BLaER1 (cell line): ENCODE measurements around the gene ERCC8.
"Not testable (repeated sequence)": the region's sequence is repeated elsewhere in the genome, so short reads cannot be mapped to it uniquely, and the experiment has no call there.

ENCODE experiments used
- H3K27ac ChIP-seq: shearing (Covaris generic); formaldehyde crosslinking; 2 replicates; pipeline ENCODE4 v1.8.1; 2022
- H3K27me3 ChIP-seq: shearing (Covaris generic); formaldehyde crosslinking; 2 replicates; pipeline ENCODE4 v1.8.1; 2022
- H3K36me3 ChIP-seq: shearing (Covaris generic); formaldehyde crosslinking; 2 replicates; pipeline ENCODE4 v1.8.1; 2022
- H3K4me1 ChIP-seq: shearing (Covaris generic); formaldehyde crosslinking; 2 replicates; pipeline ENCODE4 v1.8.1; 2022
- H3K4me2 ChIP-seq: shearing (Covaris generic); formaldehyde crosslinking; 2 replicates; pipeline ENCODE4 v1.8.1; 2022
- H3K4me3 ChIP-seq: shearing (Covaris generic); formaldehyde crosslinking; 2 replicates; pipeline ENCODE4 v1.8.1; 2022
- H3K9ac ChIP-seq: shearing (Covaris generic); formaldehyde crosslinking; 2 replicates; pipeline ENCODE4 v1.8.1; 2022
- H3K9me3 ChIP-seq: shearing (Covaris generic); formaldehyde crosslinking; 2 replicates; pipeline ENCODE4 v1.8.1; 2022
- H4K20me1 ChIP-seq: shearing (Covaris generic); formaldehyde crosslinking; 2 replicates; pipeline ENCODE4 v1.8.1; 2022
- Cebpa-rat ChIP-seq: shearing (Covaris generic); IDR thresholded peaks from 2 replicates; pipeline ENCODE4 v1.8.1; 2022

The ERCC8 gene

GRCh38 chr5:60944904-60945812 lies at the start of gene ERCC8, which contains the start of gene NDUFAF2:
TSS of gene ERCC8 (minus strand) at chr5:60945070. CDS start at chr5:60945008, 62 bp downstream.
TSS of gene NDUFAF2 (plus strand) at chr5:60945205. CDS start at chr5:60945256, 51 bp downstream.
- Histone ChIP-seq H3K27me3 (no peaks in the 10 kb centered on the region), H3K9me3 (peaks cover 16% of the 10 kb centered on the region), H3K4me3 (peak within 1 kb of the TSS; percentile 80), H4K20me1 (no peaks in the 10 kb centered on the region), H3K4me2 (peak within 1 kb of the TSS; percentile 90), H3K9ac (peak within 1 kb of the TSS; percentile 82), H3K27ac (peak within 1 kb of the TSS; percentile 70), H3K4me1 (peaks cover 23% of the 10 kb centered on the region), H3K36me3 (peaks cover 13% of the 10 kb centered on the region)
- no peak for TF ChIP-seq Cebpa-rat

- H3K9me3 ChIP-seq: peaks cover 69% of the 10 kb centered on the region
- H3K4me1 ChIP-seq: no peaks in the 10 kb centered on the region
These were observed 49.2 kb upstream of the ERCC8 start for GRCh38 chr5:60993875-60994571.

GRCh38 chr5:60993425-60993824 lies 48.6 kb upstream of the ERCC8 start:
- no peak overlapping the region for H3K4me2 ChIP-seq
- no peak for TF ChIP-seq Cebpa-rat
- H3K27me3 ChIP-seq: no peaks in the 10 kb centered on the region
- peaks cover 40% of the 10 kb centered on the region for H3K36me3 ChIP-seq
- peak overlapping the region; percentile 38; the same call in 1 of the 2 replicates for H3K4me3 ChIP-seq
- no peak overlapping the region for H3K9ac ChIP-seq
- H3K27ac ChIP-seq: no peak overlapping the region
- H3K4me1 ChIP-seq: no peaks in the 10 kb centered on the region
- peaks cover 75% of the 10 kb centered on the region for H3K9me3 ChIP-seq
- H4K20me1 ChIP-seq: peaks cover 8% of the 10 kb centered on the region; the same call in 1 of the 2 replicates

More at GRCh38 chr5:60993875-60994571, 49.2 kb upstream of the ERCC8 start:
- no peak overlapping the region for H3K4me2 ChIP-seq
- no peak overlapping the region for H3K9ac ChIP-seq
- H3K4me3 ChIP-seq: peak overlapping the region; percentile 38; the same call in 1 of the 2 replicates
- no peak for TF ChIP-seq Cebpa-rat
- H3K36me3 ChIP-seq: peaks cover 40% of the 10 kb centered on the region
- no peak overlapping the region for H3K27ac ChIP-seq
- H4K20me1 ChIP-seq: peaks cover 8% of the 10 kb centered on the region; the same call in 1 of the 2 replicates
- no peaks in the 10 kb centered on the region for H3K27me3 ChIP-seq

- no peak for TF ChIP-seq Cebpa-rat
- no peak overlapping the region for H3K9ac ChIP-seq
- H3K9me3 ChIP-seq: peaks cover 78% of the 10 kb centered on the region
- peak overlapping the region; percentile 38 for H3K4me3 ChIP-seq
- no peaks in the 10 kb centered on the region for H3K27me3 ChIP-seq
- H3K27ac ChIP-seq: no peak overlapping the region
- H4K20me1 ChIP-seq: peaks cover 8% of the 10 kb centered on the region; the same call in 1 of the 2 replicates
- no peak overlapping the region for H3K4me2 ChIP-seq
- H3K4me1 ChIP-seq: peaks cover 1% of the 10 kb centered on the region
- peaks cover 40% of the 10 kb centered on the region for H3K36me3 ChIP-seq
These were observed 48.0 kb upstream of the ERCC8 start for GRCh38 chr5:60992871-60993270.

- H3K4me2 ChIP-seq: no peak overlapping the region
- peaks cover 30% of the 10 kb centered on the region for H3K36me3 ChIP-seq
- no peak overlapping the region for H3K9ac ChIP-seq
- H4K20me1 ChIP-seq: no peaks in the 10 kb centered on the region
- H3K27ac ChIP-seq: no peak overlapping the region
- no peak overlapping the region for H3K4me3 ChIP-seq
- H3K4me1 ChIP-seq: peaks cover 7% of the 10 kb centered on the region
- H3K27me3 ChIP-seq: no peaks in the 10 kb centered on the region
- no peak for TF ChIP-seq Cebpa-rat
- H3K9me3 ChIP-seq: peaks cover 89% of the 10 kb centered on the region
These were observed 44.9 kb upstream of the ERCC8 start for GRCh38 chr5:60989790-60990189.

- Histone ChIP-seq H3K36me3 (peaks cover 21% of the 10 kb centered on the region; the same call in 1 of the 2 replicates), H3K9me3 (peaks cover 43% of the 10 kb centered on the region)
- not testable (repeated sequence) for H3K4me2 ChIP-seq, H3K27ac ChIP-seq, H3K4me1 ChIP-seq, H3K27me3 ChIP-seq, H3K9ac ChIP-seq, H4K20me1 ChIP-seq, H3K4me3 ChIP-seq
These were observed 37.3 kb upstream of the ERCC8 start for GRCh38 chr5:60982127-60982526.

GRCh38 chr5:60980511-60980910 lies 35.6 kb upstream of the ERCC8 start:
- Histone ChIP-seq H3K4me2 (no peak overlapping the region), H3K4me1 (no peaks in the 10 kb centered on the region), H3K9ac (no peak overlapping the region), H4K20me1 (no peaks in the 10 kb centered on the region), H3K9me3 (peaks cover 27% of the 10 kb centered on the region), H3K27ac (no peak overlapping the region), H3K4me3 (no peak overlapping the region), H3K27me3 (no peaks in the 10 kb centered on the region), H3K36me3 (peaks cover 19% of the 10 kb centered on the region; the same call in 1 of the 2 replicates)
- no peak for TF ChIP-seq Cebpa-rat

- TF ChIP-seq Cebpa-rat: no peak
- Histone ChIP-seq H3K9ac (no peak overlapping the region), H3K4me1 (no peaks in the 10 kb centered on the region), H4K20me1 (0 out of 2 replicates have a peak, but pooled peaks cover 8% of the 10 kb centered on the region), H3K36me3 (peaks cover 19% of the 10 kb centered on the region; the same call in 1 of the 2 replicates), H3K27ac (no peak overlapping the region), H3K4me2 (no peak overlapping the region), H3K4me3 (no peak overlapping the region), H3K9me3 (peaks cover 27% of the 10 kb centered on the region), H3K27me3 (no peaks in the 10 kb centered on the region)
These were observed 34.1 kb upstream of the ERCC8 start for GRCh38 chr5:60978968-60979367.

- Histone ChIP-seq H3K27me3 (no peaks in the 10 kb centered on the region), H4K20me1 (0 out of 2 replicates have a peak, but pooled peaks cover 12% of the 10 kb centered on the region), H3K4me2 (no peak overlapping the region), H3K9me3 (peaks cover 30% of the 10 kb centered on the region), H3K27ac (no peak overlapping the region), H3K9ac (no peak overlapping the region), H3K36me3 (peaks cover 19% of the 10 kb centered on the region; the same call in 1 of the 2 replicates), H3K4me3 (no peak overlapping the region), H3K4me1 (no peaks in the 10 kb centered on the region)
- no peak for TF ChIP-seq Cebpa-rat
These were observed 33.3 kb upstream of the ERCC8 start for GRCh38 chr5:60977956-60978737.
